Brain pericyte (primary cell): ENCODE results near the gene PARD6B.
"Not testable (repeated sequence)": the region's sequence is repeated elsewhere in the genome, so short reads cannot be mapped to it uniquely, and the experiment has no call there.

Source experiments
- DNase-seq: peaks from one replicate; pipeline ENCODE4 v3.0.0-alpha.2; 2012; ENCODE audit warnings: low read depth, low spot score

Gene PARD6B

GRCh38 chr20:50799890-50800550 is 68.6 kb downstream of the PARD6B start:
- DNase-seq: no peak

GRCh38 chr20:50800986-50801746 is 69.8 kb downstream of the PARD6B start:
- not testable (repeated sequence) for DNase-seq

GRCh38 chr20:50801747-50802125 is 70.4 kb downstream of the PARD6B start:
- DNase-seq: no peak

GRCh38 chr20:50802289-50802688 is 70.9 kb downstream of the PARD6B start:
- DNase-seq: no peak

- no peak for DNase-seq
Measured at GRCh38 chr20:50804437-50805348, 73.3 kb downstream of the PARD6B start.

- no peak for DNase-seq
Measured at GRCh38 chr20:50805349-50805684, 73.9 kb downstream of the PARD6B start.

GRCh38 chr20:50806126-50806768 is 74.9 kb downstream of the PARD6B start:
- DNase-seq: no peak
